ENCODE results near the gene CHGA.

- TF ChIP-seq CTCF (IDR thresholded peaks at IDR 0.05) (no peak), POLR2A (IDR thresholded peaks at IDR 0.05) (no peak), EP300 (IDR thresholded peaks at IDR 0.05) (no peak)
Observed at GRCh38 chr14:92930737-92931602, 8.0 kb downstream of the CHGA start.
